ENCODE results near the gene GMDS.

The GMDS gene

DNA sequence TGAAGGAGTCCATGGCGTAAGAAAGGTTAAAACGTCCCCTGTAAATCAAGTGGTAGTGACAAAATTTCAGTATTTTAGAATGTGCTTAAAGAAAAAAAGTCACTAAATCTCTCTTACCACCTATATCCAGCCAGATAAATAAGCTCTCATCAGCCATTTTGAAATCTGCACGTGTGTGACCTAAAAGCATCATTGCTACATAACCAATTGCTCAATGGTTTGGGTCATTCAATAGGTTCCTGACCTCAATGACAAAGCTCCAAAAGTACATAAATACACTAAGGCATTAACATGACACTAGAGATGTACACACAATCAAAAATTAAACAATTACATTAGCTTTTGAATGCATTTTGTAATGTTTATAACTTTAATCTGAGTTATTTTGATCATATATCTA is 272.4 kb downstream of the GMDS start:
- DNase-seq: no peak

DNA sequence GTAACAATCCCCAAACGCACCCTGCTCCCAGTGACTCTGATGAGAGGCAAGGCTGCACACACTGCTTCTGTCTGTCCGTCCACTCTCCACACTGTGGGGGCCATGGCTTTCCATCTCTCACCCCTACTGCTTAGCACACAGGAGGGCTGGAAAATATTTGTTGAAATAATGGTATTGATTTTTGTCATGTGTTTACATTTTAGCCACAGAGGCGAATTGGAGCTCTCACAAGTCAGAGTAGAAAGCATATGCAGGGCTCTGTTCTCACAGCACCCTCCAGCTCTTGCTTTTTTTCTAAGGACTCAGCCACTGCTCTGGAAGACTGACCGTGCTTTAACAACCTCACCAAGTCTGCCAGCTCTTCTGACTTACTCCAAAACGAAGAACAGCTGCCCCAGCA is 273.8 kb downstream of the GMDS start:
- no peak for DNase-seq

DNA sequence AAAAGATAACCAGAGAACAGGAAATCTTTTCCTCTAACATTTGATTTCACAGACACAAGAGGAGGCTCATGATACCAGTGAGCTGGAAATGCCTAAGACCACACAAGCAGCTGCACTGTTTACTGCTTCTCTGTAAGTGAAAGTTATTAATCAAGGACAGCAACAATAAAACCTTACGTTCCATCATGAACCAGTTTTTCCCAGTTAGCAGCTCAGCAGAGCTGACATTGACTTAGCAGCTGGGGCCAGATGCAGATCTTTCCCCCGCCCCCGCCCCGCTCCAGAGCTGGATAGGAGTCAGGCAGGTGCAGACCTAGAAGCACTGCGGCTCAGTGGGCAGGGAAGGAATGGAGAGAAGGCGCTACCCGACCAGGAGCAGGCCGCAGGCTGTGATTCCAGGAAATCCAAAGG is 275.2 kb downstream of the GMDS start:
- no peak for DNase-seq

DNA sequence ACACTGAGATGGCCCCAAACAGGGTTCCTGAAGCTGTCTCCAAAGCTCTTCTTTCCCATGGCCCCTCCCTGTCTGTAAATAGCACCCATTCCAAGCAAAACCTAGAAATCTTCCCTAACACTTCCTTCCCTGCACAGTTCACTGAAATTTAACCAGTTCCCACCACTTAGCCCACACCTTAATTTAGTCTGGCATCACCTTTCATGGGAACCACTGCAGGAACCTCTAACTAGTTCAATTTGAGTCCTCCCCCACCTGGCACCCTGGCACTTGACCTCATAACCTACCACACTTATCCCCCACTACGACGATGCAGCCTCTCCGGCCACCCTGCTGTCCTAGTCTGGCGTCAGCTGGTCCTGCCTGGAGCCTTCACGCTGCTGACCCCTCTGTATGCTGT is 278.7 kb downstream of the GMDS start:
- no peak for DNase-seq

DNA sequence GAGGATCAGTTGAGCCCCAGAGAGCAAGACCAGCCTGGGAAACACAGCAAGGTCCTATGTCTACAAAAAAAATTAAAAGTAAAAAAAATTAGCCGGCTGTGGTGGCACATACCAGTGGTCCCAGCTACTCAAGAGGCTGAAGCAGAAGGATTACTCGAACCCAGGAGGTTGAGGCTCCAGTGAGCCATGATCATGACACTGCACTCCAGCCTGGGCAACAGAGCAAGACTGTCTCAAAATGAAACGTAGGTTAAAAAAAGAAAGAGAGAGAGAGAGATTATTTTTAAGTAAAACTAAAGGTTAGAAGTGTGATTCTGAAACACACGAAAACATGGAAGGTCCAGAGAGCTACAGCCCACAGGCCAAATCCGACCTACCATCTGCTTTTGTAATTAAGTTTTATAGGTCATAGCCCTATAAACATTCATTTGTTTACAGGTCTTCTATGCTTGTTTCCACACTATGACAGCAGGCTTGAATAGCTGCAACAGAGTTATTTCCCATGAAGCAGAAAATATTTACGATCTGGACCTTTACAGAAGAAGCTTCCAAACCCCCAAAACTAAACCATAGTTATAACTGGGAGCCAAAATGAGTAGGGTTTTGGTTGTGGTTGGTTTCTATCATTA is 279.7 kb downstream of the GMDS start:
- no peak for DNase-seq

DNA sequence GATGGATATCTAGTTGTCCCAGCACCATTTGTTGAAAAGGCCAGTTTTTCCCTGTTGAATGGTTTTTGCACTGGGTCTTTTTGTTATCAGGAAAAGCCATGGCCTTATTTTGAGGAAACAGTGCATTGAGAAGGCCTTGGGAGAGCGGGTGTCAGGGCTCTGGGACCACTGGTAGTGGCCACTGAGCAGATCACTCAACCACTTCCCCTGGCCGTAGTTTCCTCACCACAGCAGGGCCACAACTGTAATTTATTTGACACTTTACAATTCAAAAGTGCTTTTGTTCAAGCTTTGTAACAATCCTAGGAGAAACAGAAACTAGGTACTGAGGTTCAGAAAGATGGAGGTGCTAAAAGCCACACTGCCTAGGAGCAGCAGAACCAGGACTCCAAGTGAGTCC is 281.8 kb downstream of the GMDS start:
- DNase-seq: no peak

DNA sequence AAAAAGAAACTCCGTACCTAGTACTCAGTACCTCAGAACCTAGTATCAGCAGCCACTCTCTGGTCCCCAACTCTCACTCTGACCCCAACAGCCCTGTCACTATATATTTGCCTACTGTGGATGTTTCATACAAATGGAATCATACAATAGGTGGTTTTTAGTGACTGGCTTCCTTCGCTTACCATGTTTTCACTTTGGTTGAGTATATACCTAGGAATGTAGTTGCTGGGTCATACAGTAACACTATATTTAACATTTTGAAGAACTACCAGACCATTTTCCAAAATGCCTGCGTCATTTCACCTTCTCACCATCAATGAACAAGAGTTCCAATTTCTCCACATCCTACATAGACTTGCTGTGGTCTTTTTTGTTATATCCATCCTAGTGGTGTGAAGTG is 283.2 kb downstream of the GMDS start:
- no peak for DNase-seq

DNA sequence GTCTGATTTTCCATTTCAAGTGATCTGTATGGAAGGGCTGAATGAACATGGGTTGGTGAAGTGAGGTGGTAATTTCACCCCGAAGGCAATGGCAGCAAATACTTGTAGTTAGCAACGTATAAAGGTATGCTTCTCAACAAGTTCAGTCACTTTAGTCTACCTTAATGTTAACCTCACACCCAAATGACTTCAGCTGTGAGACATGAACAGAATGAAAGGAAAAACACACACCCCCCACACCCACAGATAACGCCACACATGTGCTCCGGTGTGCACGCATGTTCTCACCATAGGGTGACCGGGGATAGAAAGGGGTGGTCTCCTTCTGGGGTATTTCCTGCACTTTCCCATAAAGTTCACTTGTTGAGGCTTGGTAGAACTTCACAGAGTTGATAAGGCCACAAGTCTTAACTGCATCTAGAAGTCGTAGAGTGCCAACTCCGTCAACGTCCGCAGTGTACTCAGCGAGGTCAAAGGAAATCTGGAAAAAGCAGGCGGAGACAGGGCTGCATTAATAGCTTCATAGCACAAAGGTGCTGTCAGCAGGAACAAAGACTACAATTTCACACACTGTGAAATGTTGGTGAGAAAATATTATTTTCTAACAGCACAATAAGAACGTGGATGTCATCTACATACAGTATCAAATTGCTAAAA is 284.8 kb downstream of the GMDS start:
- no peak for DNase-seq

DNA sequence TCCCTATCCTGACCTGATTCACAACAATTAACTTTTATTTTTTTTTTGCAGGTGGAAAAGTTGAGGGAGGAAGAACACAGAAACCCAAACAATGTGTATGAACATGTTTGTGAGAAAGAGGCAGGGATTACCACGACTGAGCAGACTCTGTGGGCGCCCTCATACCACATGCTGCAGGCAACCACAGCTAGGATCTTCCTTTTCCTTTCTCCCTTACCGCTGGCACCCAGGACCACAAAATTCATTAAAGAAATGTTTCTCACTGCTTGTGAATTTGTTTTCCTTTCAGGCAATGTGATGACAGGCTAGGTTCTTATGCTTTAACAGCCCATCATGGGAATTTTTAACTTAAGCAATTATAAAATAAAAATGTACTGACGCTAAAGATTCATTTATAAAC is 287.1 kb downstream of the GMDS start:
- DNase-seq: no peak

DNA sequence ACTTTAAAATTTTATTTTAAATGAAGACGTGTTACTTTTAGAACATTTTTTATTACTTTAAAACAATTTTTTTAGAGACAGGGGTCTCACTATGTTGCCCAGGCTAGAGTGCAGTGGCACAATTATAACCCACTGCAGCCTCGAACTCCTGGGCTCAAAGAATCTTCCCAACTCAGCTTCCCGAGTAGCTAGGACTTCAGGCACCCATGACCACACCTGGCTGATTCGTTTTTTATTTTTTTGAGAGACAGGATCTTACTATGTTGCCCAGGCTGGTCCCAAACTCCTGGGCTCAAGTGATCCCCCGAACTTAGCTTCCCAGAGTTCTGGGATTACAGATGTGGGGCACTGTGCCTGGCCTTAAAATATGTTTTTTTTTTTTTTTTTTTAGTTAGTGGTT is 287.7 kb downstream of the GMDS start:
- no peak for DNase-seq

DNA sequence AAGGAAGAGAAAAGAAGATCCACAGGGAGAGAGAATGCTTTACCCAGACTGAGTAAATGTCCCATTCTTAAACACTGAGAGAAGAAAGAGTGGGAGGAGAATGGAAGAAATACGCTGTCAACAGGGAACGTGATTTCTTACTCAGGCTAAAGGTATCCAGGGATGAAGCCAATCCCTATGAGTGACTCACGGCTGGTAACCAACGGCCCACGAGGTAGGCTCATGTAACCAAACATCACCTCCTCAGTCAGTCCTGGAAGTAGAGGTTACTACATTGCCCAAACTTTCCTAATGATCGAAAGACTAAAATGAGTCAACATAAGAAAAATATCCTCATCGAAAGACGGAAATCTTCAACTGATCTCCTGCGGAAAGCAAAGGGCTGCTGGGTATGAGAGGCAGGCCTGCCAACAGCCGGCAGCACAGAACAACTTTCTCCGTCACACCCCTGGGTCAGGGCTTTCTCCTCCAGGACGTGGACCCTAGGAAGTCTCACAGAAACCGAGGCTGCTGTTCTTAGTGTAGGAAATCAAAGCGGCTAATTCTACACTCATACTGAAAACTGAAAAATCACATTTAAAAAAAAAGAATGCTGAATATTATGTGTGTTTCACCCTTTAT is 292.6 kb downstream of the GMDS start:
- DNase-seq: no peak

DNA sequence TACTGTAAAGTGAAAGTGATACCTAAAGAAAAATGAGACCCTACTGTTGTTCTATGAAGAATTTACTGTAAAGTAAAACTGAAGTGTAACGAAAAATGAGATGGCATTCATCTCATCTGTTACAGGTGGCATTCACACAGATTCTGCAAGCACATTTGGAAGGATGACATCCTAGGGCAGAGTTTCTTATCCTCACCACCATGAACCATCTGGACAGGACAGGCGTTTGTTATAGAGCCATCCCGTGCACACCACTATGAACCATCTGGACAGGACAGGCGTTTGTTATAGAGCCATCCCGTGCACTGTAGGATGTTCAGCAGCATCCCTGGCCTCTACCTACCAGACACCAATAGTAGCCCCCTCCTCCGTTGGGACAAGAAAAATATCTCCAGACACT is 294.8 kb downstream of the GMDS start:
- no peak for DNase-seq

DNA sequence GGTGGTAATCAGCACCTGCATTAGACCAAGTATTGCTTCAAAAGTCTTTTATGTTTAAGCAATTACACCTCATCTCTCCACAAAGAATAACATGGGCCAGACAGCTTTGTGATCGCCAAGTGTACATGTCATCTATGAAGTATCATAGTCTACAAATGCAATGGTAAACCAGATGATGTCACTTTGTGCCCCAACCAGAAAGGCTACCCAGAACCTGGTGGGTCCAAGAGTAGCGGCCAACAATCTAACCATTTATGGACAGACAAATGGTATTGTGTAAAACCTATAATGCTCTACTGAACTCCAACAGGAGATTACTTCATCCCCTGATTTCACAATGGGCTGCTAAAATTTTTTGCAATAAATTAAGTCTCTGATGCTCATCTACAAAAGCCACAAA is 295.9 kb downstream of the GMDS start:
- no peak for DNase-seq

DNA sequence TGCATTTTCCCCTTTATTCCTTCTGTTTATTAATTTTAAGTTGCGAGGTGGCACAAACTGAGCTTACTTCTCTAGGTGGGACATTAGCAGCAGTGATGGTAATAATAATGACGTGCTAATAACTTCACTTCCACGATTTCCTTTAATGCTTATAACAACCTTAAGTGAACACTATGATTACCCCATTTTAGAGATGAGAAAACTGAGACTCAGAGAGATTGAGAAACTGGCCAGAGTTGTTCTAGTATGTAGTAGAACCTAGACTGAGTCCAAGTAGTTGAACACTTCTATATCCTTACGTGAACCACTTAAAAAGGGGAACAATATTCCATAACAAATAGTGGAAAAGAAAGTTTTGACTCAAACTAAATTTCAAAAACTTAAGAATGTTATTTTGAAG is 297.5 kb downstream of the GMDS start:
- DNase-seq: no peak

DNA sequence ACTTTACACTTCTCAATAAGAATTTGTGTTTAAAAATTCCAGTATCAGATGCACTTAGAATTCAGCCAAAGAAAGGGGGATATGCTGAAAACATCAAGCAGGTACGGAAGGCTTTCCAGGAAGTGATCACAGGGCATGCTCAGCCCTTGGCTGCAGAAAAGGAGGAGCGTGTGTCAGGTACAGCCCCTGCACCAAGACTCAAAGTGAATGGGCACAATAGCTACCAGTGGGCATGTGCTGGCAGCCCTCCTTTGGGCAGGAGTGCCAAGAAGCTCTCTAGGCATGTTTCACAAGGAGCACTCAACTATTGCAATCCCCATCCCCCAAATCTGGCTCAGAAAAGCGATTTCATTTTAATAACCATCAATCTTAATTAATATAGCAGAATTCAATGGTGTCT is 298.8 kb downstream of the GMDS start:
- DNase-seq: peak; percentile 49

DNA sequence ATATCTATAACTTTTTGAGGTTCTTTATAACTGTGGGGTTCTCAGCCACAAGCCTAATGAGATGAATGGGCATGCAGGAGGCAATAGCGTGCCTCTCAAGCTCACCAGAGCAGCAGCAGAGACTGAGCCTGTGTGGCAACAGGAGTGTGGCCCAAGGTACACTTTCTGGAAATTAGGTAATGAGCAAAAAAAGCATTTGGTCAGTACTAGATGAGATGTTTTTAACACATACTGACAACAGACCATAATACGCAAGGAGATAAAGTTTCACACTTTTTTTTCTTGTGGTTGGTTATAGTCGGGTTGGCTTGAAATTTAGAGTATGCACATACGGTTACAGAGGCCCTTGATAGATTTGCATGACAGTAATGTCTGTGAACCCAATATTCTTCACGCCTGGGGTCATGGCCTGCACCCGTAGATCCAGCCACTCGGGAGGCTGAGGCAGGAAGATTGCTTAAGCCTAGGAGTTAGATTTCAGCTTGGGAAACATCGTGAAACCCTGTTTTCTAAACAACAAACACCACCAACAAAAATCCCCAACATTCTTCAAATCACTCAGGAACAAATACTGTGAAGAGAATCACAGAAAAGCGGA is 300.1 kb downstream of the GMDS start:
- no peak for DNase-seq

DNA sequence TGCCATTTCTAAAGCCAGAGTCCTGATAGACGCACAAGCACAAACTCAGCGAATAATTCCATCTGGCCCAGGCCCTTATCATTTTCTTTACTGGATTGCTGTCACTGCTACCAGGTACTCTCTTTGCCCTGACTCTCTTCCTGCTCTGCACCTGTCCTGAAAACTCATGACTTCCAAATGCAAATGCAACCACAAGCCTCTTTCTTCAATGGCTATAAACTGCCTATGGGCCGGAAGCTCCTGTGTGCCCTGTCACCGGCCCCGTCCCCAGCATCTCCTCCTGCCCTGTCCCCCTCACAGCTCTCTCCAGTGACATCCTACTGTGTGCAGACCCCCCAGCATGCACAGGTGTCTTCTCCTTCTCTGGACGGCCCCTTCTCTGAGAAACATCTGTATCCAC is 302.6 kb downstream of the GMDS start:
- no peak for DNase-seq

DNA sequence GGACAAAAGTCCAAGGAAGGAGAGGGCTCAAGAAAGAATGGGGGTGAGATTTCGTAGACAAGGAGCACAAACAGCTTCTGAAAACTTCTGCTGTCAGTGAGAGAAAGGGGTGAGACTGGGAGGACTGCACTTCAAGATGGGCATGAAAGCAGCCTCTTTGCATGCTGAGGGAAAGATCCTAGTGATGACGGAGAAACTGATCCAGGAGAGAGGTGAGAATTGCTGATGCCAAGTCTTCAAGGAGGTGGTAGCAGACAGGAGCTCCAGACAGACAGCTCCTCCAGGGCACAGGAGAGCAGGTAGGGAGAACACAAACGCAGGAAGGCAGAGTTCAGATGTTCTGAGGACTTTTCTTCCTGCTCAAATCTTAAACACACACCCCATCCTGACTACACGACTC is 303.9 kb downstream of the GMDS start:
- no peak for DNase-seq

DNA sequence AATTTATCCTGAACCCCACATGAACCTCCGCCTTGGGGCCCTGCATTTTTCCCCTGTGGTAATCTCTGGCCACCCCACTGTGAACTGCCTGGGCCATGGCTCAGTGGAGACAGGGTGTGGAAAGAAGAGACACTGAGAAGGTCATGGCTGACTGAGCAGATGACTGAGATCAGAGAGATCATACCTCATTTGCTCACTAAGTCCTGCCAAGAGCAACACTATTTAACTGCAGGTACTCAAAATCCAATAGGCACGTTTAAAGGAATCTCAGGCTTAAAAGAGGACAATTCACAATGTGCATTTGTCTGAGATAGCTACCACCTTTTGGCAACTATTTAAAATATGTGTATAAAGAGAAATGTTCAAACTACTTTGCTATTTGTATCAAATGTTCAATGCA is 305.0 kb downstream of the GMDS start:
- DNase-seq: no peak

DNA sequence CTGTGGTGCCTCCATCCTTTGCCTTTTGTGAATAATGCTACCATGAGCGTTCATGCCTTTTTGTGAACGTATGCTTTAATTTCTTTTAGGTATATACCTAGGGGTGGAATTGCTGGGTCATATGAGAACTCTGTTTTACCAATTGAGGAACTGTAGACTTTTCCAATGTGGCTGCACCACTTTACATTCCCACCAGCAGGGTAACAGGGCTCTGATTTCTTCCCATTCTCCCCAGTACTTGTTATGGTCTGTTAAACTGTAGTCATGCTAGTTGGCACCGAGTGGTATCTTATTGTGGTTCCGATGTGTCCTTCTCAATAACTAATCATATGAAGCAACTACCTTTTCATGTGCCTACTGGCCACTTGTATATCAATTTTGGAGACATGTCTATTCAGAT is 312.1 kb downstream of the GMDS start:
- no peak for DNase-seq

DNA sequence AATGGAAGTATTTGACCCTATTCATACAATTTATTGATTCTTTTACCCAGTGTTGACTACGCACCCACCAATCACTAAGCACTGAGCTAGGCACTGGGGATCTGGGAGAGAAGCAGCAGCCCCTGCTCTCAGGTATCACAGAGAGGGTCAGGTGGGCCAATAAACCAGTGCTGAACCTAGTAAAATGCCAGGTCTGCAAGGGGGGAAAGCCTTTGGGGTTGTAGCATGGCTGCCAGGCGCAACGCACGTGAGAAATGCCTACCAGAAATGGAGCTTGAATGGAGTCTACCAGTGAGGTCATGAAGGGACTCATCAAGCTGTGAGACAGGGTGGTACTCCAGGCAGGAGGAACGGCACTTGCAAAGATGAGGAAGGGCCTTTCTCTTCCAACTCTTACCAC is 313.6 kb downstream of the GMDS start:
- DNase-seq: no peak

DNA sequence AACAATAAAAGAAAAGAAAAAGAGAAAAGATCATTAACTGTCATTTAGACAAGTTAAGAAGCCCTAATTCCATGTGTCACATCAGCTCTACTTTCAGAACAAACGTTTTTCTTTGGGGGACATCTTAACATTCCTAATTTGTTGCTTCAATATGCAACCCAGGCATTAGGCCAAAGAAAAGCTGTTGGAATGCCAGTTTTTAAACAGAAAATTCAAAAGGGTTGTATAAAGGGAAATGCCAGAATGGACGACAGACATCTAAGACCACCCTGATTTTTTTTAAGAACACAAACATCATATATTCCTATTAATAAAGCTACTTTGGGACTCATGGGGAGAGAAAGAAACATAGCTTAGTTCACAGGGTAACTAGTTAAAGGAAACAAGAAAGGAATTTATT is 315.0 kb downstream of the GMDS start:
- no peak for DNase-seq

DNA sequence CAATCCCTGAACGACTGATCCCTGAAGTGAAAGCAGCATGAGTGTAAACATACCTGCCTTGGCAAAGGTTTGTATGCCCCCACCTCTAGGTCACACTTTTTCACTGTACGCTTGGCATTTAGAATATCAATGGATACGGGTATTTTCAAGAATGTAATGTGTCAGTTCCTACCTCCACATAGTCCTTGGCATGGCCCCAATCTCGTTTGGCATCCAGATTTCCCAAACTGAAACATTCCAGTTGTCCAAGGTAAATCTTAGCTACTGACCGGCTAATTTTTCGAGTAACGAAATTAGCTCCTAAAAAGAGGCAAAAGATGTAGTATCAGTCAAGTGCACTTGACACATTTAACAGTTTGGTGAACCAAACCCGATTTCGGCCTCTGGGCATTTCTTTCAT is 315.5 kb downstream of the GMDS start:
- DNase-seq: no peak

DNA sequence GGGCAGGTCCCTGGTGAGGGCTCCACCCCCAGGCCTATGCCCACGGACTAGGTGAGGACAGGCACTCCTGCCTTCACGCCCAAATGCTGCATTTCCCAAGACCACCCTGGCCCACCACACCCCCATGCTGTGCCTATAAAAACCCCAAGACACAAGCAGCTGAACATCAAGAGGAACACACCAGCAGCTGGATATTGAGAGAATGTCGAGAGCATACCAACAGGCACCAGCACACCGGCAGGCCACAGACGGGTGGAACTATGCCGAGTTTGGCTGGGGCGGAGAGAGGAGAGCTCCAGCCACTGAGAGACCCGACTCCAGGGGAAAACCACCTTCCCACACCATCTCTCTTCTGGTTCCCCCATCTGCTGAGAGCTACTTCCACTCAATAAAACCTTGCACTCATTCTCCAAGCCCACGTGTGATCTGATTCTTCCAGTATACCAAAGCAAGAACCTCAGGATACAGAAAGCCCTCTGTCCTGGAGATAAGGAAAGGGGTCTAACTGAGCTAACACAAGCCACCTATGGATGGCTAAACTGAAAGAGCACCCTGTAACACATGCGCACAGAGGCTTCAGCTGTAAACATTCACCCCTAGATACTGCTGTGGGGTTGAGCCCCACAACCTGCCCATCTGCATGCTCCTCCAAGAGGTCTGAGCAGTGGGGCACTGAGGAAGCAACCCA is 319.5 kb downstream of the GMDS start:
- DNase-seq: no peak
